Kidney (tissue), 14 donors: Measurements from ENCODE around the gene TMEM270. TPM values are rescaled to one million over a fixed set of nuclear protein-coding genes. Genes with fewer than 3 reads are reported as not detected.

Source experiments
- DNase-seq, 5 donors: peaks; one replicate each; pipeline ENCODE4 v3.0.0-alpha.2; 2013 to 2020
- FAIRE-seq: peaks from 2 replicates; lab custom pipeline; 2012; peaks lifted over from hg19 to GRCh38; lab: Jason Lieb, UNC
- H3K27ac ChIP-seq, 2 donors: one replicate each; pipeline ENCODE4 v1.7.0; 2013; ENCODE audit warnings: low read depth in 2 of 2, low read length in 2 of 2, inconsistent platforms in 1 of 2
- H3K27me3 ChIP-seq: one replicate; pipeline ENCODE4 v1.7.1; 2013; ENCODE audit warnings: low read length, inconsistent platforms; ENCODE audit not compliant: control insufficient read depth, insufficient read depth
- H3K36me3 ChIP-seq, 3 donors: one replicate each; pipeline versions ENCODE4 v1.7.0 to v1.7.1; 2013; ENCODE audit warnings: low read length in 3 of 3, control low read depth in 1 of 3, inconsistent platforms in 1 of 3; ENCODE audit not compliant: insufficient read depth in 3 of 3, control insufficient read depth in 2 of 3
- H3K4me1 ChIP-seq, 3 donors: one replicate each; pipeline versions ENCODE4 v1.7.0 to v1.7.1; 2013; ENCODE audit warnings: low read length in 3 of 3, inconsistent platforms in 1 of 3, low read depth in 1 of 3; ENCODE audit not compliant: control insufficient read depth in 2 of 3, insufficient read depth in 2 of 3
- H3K4me3 ChIP-seq, 3 donors: one replicate each; pipeline versions ENCODE4 v1.7.0 to v1.8.1; 2013; ENCODE audit warnings: low read length in 3 of 3, control low read depth in 1 of 3, inconsistent platforms in 1 of 3
- H3K9ac ChIP-seq, 3 donors: one replicate each; pipeline versions ENCODE4 v1.7.0 to v1.7.1; 2013; ENCODE audit warnings: low read length in 3 of 3, control low read depth in 1 of 3, inconsistent platforms in 1 of 3
- H3K9me3 ChIP-seq, 3 donors: one replicate each; pipeline versions ENCODE4 v1.7.0 to v1.7.1; 2013; ENCODE audit warnings: low read length in 3 of 3, control low read depth in 1 of 3, inconsistent platforms in 1 of 3; ENCODE audit not compliant: control insufficient read depth in 2 of 3, insufficient read depth in 1 of 3
- CTCF ChIP-seq: IDR thresholded peaks from 3 replicates; pipeline ENCODE4 v1.5.1; 2012; ENCODE audit warnings: mild to moderate bottlenecking, moderate library complexity, borderline replicate concordance; ENCODE audit not compliant: insufficient read depth; ENCODE audit errors: extremely low read depth
- intact Hi-C: fragments of 100-400 bp; cut with DNase I; formaldehyde crosslinking; loops from one replicate; pipeline ENCODE4 v1.11.1; 2022
- polyA plus RNA-seq: library from polyadenylated mRNA; stranded (reverse); fragments of 350-450 nt; fragmentation: Illumina TruSeq; extraction: RNeasy Lipid Tissue Mini Kit (QIAGEN cat#74804); gene quantifications from one replicate; pipeline ENCODE4 v1.2.3, GENCODE V29; 2014; ENCODE audit warnings: low read depth, low replicate concordance; ENCODE audit not compliant: insufficient read depth
- total RNA-seq: library from RNA; stranded (reverse); fragmentation: NEBNext Ultra II Directional; extraction: Animal tissue kit (Norgen Biotek cat#: 25700); gene quantifications from one replicate; pipeline ENCODE4 v1.2.1, GENCODE V29; 2021
- donor health status: control.
- donor health status: control.
- donor health status: control.
- donor health status: control.
- donor health status: control.
- donor health status: DM: yes; HTN: yes; CAD: no.
- donor health status: Normal renal cell carcinoma (clear cell type).

The TMEM270 gene
- total and polyA plus RNA-seq, 2 donors from 2014 or later: 0.50 TPM; not detected in 1

- peaks cover 0 to 8% (median 5%) of the 10 kb centered on the region in 3 donors for H3K4me1 ChIP-seq
- H3K27me3 ChIP-seq: no peaks in the 10 kb centered on the region
- H3K27ac ChIP-seq: no peak overlapping the region
- no peak for TF ChIP-seq CTCF
- intact Hi-C loops: no loop called here
- no peak overlapping the region for H3K4me3 ChIP-seq
- H3K9me3 ChIP-seq: no peaks in the 10 kb centered on the region
- no peak for FAIRE-seq
- peak in 1 of 5 donors; percentile 64 for DNase-seq
- H3K36me3 ChIP-seq: no peaks in the 10 kb centered on the region
- H3K9ac ChIP-seq: no peak overlapping the region
Observed at GRCh38 chr7:73864981-73865711, 4.2 kb downstream of the TMEM270 start.

GRCh38 chr7:73865738-73866445 is 4.9 kb downstream of the TMEM270 start:
- intact Hi-C loops: no loop called here
- Histone ChIP-seq H3K4me3 (no peak overlapping the region), H3K9ac (no peak overlapping the region), H3K36me3 (no peaks in the 10 kb centered on the region), H3K27ac (no peak overlapping the region), H3K9me3 (no peaks in the 10 kb centered on the region), H3K4me1 (peaks cover 0 to 8% (median 7%) of the 10 kb centered on the region in 3 donors), H3K27me3 (no peaks in the 10 kb centered on the region)
- FAIRE-seq (no peak), DNase-seq (peak in 4 of 5 donors; percentile 46 to 82 (median 66))
- peak; percentile 71 for TF ChIP-seq CTCF

DNA sequence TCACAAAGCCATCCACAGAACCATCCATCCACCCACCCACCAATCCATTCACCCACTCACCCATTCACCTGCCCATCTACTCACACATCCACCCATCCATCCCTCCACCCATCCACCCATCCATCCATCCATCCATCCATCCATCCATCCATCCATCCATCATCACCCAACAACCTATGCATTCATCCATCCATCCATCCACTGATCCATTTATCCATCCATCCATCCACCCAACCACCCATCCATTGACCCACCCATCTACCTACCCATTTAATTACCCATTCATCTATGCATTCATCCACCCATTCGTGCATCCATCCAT is 5.4 kb downstream of the TMEM270 start:
- H3K9me3 ChIP-seq: no peaks in the 10 kb centered on the region
- no peak for TF ChIP-seq CTCF
- H3K9ac ChIP-seq: no peak overlapping the region
- no peak overlapping the region for H3K27ac ChIP-seq
- peaks cover 0 to 8% (median 7%) of the 10 kb centered on the region in 3 donors for H3K4me1 ChIP-seq
- H3K27me3 ChIP-seq: no peaks in the 10 kb centered on the region
- no peak for DNase-seq
- no peaks in the 10 kb centered on the region for H3K36me3 ChIP-seq
- intact Hi-C loops: no loop called here
- H3K4me3 ChIP-seq: no peak overlapping the region
- FAIRE-seq: no peak
